GM19043 (cell line): Measurements from ENCODE around the gene RAB26.
"Not testable (repeated sequence)": the region's sequence is repeated elsewhere in the genome, so short reads cannot be mapped to it uniquely, and the experiment has no call there.

Source experiments
- ATAC-seq: cut with Tn5 transposase; IDR thresholded peaks from one replicate; pipeline ENCODE4 v1.9.1; 2021; ENCODE audit warnings: low read depth; ENCODE audit not compliant: unreplicated experiment

The RAB26 gene

GRCh38 chr16:2135770-2136490 is 12.5 kb upstream of the RAB26 start, which contains the start of gene PKD1:
Gene PKD1, minus strand, starts transcription at chr16:2135898. Its CDS starts 209 bp downstream, at chr16:2135689.
- ATAC-seq = not testable (repeated sequence)

DNA sequence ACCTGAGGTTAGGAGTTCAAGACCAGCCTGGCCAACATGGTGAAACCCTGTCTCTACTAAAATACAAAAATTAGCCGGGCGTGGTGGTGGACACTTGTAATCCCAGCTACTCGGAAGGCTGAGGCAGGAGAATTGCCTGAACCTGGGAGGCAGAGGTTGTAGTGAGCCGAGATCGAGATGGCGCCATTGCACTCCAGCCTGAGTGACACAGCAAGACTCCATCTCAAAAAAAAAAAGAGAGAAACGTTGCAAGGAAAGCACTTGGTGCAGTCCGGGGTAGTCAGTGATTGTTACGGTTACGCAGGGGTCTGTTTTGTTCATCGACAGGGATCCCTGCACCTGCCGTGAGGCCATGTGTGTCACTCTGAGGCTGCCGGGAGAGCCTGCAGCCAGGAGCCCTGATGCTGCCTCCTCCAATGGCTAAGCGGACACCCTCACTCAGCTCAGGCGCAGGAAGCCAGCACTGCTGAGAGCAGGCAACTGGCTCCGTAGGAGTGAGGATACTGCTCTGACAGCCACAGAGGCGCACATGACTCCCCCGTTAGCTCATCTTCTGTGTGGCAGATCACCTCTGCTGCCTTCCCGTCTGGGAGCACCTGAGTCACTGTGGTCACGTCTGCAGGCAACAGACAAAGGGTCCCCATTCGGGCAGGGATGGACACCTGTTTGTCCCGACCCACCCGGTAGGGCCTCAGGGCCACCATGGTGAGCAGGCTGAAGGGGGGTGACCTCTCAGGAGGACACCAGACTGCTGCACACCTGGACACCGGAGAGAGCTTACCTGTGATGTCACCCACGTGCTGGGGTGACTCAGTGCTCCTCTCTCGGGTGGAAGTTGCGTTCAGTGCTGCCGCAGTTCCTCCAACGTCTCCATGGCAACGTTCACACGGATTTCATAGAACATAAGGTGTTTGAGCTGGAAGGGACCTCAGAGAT is 5.2 kb upstream of the RAB26 start:
- no peak for ATAC-seq

- no peak for ATAC-seq
Measured at GRCh38 chr16:2143878-2144485, 4.4 kb upstream of the RAB26 start.

DNA sequence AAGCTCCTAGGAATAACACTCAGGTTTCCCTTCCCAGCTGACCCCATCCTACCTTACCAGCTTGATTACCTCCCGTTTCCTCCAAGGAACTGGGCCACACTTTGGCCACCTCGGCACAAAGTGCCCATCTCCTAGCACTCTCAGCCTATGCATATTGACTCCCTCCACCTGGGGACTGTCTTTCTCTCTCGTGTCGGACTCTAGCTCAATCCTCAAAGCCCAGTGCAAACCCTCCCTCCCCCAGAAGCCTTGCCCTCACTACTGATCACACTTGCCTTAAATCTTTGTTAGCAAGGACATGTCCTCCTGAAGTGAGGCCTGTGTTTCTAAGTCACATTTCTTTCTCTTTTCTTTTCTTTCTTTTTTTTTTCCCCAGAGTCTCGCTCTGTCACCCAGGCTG is 2.6 kb upstream of the RAB26 start:
- no peak for ATAC-seq

- no peak for ATAC-seq
Measured at GRCh38 chr16:2147378-2147777, 1.0 kb upstream of the RAB26 start.

- ATAC-seq = no peak
Measured at GRCh38 chr16:2148714-2149629, 547 bp downstream of the RAB26 start.

GRCh38 chr16:2149630-2150417 is 1.4 kb downstream of the RAB26 start:
- no peak for ATAC-seq

DNA sequence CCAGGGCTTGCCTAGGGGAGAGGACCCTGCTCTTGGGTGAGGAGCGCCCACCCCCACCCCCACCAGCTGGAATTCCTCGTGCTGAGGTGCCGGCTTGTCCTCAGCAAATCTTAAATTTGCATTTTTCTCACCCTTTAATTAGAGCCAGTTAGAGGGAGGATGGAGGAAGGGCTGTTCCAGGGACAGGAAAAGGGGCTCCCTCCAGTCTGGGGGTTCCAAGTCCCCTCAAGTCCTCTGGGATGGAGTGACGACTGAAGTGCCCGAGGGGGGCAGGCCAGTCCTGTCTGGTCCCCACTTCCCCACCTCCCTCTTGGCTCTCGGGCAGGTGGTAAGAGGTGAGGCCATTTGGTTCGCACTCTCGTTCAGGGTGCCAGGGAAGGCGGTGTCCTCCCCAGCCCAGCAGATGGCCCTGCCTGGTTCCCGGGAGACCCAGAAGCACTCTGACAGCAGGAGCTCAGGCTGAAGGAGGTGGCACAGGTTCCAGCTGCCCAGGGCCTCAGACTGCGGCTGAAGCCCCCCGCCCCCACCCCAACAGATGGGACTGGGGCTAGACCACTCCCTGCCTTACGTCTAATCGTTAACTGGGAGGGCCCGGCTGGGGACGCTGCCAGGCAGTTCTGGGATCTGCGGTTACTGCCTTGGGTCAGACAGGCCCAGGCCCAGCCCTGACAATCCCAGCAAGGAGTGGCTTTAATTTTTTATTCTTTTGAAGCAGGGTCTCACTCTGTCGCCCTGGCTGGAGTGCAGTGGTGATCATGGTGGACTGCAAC is 2.2 kb downstream of the RAB26 start:
- ATAC-seq = no peak

GRCh38 chr16:2151188-2152091 is 3.0 kb downstream of the RAB26 start:
- no peak for ATAC-seq

DNA sequence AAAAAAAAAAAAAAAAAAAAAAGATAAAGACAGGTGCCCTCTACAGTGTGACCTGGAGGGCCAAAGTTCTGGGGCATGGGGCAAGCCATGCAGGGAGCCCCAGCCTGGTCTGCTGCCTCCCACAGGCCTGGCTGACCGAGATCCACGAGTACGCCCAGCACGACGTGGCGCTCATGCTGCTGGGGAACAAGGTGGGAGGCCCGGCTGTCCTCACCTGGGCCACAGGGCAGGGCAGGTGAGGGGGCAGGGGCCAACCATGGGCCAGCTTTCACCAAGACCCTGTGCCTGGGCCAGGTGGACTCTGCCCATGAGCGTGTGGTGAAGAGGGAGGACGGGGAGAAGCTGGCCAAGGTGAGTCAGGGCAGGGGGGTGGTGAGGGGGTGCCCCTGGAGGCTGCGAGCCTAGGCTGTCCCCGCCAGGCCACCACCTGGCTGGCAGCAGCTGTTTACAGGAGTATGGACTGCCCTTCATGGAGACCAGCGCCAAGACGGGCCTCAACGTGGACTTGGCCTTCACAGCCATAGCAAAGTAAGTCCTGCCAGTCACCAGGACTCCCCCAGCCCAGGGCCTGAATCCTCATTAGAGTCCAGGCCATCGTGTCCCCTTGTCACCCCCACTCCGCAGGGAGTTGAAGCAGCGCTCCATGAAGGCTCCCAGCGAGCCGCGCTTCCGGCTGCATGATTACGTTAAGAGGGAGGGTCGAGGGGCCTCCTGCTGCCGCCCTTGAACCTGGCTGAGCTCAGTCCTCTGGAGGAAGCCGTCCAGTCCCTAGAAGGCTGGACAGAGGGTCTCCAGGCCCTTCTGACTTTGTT is 4.5 kb downstream of the RAB26 start:
- no peak for ATAC-seq

DNA sequence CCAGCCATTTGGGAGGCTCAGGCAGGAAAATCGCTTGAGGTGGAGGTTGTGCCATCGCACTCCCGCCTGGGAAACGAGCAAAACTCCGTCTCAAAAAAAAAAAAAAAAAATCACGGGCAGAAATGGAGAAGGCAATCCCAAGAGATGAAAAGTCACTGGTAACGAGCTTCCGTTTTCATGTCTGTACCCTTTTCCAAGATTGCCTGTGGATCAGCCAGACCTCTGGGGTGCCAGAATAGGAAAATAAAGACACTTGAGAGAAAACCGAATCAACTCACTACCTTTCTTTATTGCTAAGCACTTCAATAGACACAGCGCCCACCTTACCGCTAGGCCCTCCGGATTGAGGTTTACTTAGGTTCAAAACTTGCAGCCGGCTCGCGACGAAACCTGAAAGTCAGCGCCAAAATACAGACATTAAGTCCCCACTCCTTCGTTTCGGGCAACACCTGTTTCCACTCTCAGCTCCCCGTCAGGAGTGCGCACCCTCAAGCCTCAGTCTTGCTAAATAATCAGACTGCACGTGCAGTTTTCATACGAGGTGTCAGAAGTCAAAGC is 6.2 kb downstream of the RAB26 start:
- no peak for ATAC-seq

GRCh38 chr16:2155091-2155950 is 6.9 kb downstream of the RAB26 start, which contains the start of gene TRAF7:
Gene TRAF7, plus strand, starts transcription at chr16:2155782. Its CDS starts 8,139 bp downstream, at chr16:2163921.
- peak; percentile 92 for ATAC-seq

DNA sequence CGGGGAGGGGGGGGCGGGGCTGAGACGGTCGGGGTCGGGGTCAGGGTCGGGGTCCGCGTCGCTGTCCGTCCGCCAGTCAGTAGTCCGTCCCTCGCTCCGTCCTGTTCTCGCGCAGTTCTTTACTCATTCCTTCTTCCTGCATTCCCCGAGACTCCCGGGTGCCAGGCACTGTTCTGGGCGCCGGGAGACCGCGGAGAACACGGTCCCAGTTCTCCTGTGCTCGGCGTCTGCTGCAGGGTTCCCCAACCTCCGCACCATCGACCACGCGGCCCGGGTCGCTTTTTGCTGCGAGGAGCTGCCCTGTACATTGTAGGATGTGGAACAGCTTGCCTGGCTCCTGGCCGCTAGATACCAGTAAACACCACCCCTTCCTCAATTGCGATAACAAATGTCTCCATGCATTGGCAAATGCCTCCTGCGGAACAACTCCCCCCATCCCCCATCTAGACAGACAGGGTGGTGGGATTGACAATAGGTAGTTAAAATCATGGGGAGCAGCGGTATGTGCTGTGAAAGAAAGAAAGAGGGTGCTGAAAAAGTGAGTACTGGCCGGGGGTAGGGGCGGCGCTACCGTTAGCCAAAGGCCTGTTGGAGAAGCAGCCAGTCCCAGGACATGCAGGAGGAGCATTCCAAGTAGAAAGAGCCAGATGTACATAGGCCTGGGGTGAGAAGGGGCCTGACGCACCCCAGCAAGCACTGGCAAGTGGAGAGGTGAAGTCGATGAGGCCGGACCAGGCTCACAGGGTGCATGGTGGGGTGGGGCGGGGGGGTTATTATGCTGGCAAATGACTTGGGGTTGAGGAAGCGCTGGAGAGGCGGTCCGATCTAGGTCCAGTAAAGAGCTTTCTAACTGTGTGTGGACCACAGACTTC is 7.8 kb downstream of the RAB26 start:
- ATAC-seq = no peak

- no peak for ATAC-seq
Measured at GRCh38 chr16:2156849-2157224, 8.4 kb downstream of the RAB26 start.
